Measurements from ENCODE around the gene VAPA.

DNA sequence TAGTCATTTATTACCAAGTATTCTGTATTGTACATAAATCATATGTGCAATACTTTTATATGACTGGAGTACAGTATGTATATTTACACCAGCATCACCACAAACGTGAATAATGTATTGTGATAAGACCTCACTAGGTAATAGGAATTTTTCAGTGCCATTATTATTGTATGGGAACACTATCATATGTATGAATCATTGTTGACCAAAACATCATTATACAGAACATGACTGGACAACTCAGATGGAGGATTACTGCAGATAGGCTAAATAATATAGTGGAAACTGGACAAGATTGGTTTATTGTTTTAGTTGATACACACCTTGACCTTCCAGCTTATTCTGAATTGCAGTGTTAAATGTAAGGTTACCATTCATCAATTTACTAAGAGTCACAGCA lies 33.4 kb downstream of the VAPA start:
- TF ChIP-seq POLR2A (IDR thresholded peaks at IDR 0.05) = no peak
- TF ChIP-seq, protein P1, sequence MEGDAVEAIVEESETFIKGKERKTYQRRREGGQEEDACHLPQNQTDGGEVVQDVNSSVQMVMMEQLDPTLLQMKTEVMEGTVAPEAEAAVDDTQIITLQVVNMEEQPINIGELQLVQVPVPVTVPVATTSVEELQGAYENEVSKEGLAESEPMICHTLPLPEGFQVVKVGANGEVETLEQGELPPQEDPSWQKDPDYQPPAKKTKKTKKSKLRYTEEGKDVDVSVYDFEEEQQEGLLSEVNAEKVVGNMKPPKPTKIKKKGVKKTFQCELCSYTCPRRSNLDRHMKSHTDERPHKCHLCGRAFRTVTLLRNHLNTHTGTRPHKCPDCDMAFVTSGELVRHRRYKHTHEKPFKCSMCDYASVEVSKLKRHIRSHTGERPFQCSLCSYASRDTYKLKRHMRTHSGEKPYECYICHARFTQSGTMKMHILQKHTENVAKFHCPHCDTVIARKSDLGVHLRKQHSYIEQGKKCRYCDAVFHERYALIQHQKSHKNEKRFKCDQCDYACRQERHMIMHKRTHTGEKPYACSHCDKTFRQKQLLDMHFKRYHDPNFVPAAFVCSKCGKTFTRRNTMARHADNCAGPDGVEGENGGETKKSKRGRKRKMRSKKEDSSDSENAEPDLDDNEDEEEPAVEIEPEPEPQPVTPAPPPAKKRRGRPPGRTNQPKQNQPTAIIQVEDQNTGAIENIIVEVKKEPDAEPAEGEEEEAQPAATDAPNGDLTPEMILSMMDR (IDR thresholded peaks at IDR 0.05) = no peak
